Thymus (tissue), 11 donors: ENCODE data around the gene PSMD9. TPM values are rescaled to one million over a fixed set of nuclear protein-coding genes. Genes with fewer than 3 reads are reported as not detected.
"Not testable (repeated sequence)": the region's sequence is repeated elsewhere in the genome, so short reads cannot be mapped to it uniquely, and the experiment has no call there.

Experiments used
- DNase-seq, 9 donors: peaks; one replicate each; pipeline ENCODE4 v3.0.0-alpha.2; 2013; ENCODE audit warnings: low spot score in 9 of 9, low read depth in 6 of 9, missing footprints in 1 of 9
- H3K27ac ChIP-seq, 2 donors: one replicate each; pipeline ENCODE4 v1.5.1; 2013; ENCODE audit warnings: control low read depth in 1 of 2, low read depth in 1 of 2, low read length in 1 of 2, mild to moderate bottlenecking in 1 of 2, moderate library complexity in 1 of 2
- H3K27me3 ChIP-seq, 2 donors: one replicate each; pipeline ENCODE4 v1.5.1; 2013; ENCODE audit warnings: low read length in 1 of 2; ENCODE audit not compliant: control insufficient read depth in 2 of 2, insufficient read depth in 1 of 2
- H3K36me3 ChIP-seq, 2 donors: one replicate each; pipeline ENCODE4 v1.5.1; 2013; ENCODE audit warnings: low read length in 1 of 2, mild to moderate bottlenecking in 1 of 2, moderate library complexity in 1 of 2; ENCODE audit not compliant: control insufficient read depth in 2 of 2, insufficient read depth in 2 of 2
- H3K4me1 ChIP-seq, 2 donors: one replicate each; pipeline ENCODE4 v1.5.1; 2013; ENCODE audit warnings: low read length in 2 of 2; ENCODE audit not compliant: control insufficient read depth in 2 of 2, insufficient read depth in 2 of 2
- H3K4me3 ChIP-seq, 2 donors: one replicate each; pipeline ENCODE4 v1.5.1; 2013; ENCODE audit warnings: low read length in 2 of 2, control low read depth in 1 of 2, mild to moderate bottlenecking in 1 of 2
- H3K9me3 ChIP-seq, 2 donors: one replicate each; pipeline ENCODE4 v1.5.1; 2013; ENCODE audit warnings: low read length in 1 of 2, mild to moderate bottlenecking in 1 of 2; ENCODE audit not compliant: control insufficient read depth in 2 of 2, insufficient read depth in 1 of 2
- WGBS: extraction: QIAGEN DNeasy Blood & Tissue Kit; methylation state at CpG from one replicate; pipeline ENCODE4 v1.1.7; 2013; 5-methylcytosine and 5-hydroxymethylcytosine counted together
- polyA plus RNA-seq: library from polyadenylated mRNA; stranded (reverse); fragments of 200-250 nt; gene quantifications from one replicate; pipeline ENCODE4 v1.2.3, GENCODE V29; 2013
- total RNA-seq: library from RNA; stranded (reverse); fragments of 120-200 nt; gene quantifications from one replicate; pipeline ENCODE4 v1.2.4, GENCODE V29; 2013
- donor health status: healthy.

Gene PSMD9
- total and polyA plus RNA-seq, 2 donors: 51.6 to 70.7 TPM

DNA sequence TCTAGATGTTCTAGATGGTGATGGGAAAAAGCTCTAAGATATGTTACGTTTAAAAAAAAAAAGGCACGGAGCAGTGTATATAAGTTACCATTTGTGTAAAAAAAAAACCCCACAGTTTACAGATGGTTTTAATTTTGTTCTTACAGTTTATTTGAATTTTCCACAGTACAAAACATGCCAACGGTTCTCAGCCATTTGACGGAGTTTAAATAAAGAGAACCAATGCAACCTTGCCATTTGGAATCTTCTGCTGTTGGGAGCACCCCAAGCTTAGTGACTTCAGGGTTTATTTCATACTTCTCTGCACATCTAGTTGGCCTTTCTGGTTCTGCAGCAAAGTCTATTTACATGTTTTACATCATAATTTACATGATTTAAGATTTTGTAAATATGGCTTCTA, 22.3 kb upstream of the PSMD9 start:
- Histone ChIP-seq H3K9me3 (no peaks in the 10 kb centered on the region), H3K4me1 (no peaks in the 10 kb centered on the region), H3K27me3 (no peaks in the 10 kb centered on the region), H3K4me3 (no peak overlapping the region), H3K36me3 (no peaks in the 10 kb centered on the region), H3K27ac (no peak overlapping the region)
- 96% methylated on average over 4 of the region's 4 CpGs for WGBS
- no peak for DNase-seq

GRCh38 chr12:121869229-121869628, 19.4 kb upstream of the PSMD9 start:
- not testable (repeated sequence) for H3K4me3 ChIP-seq, H3K27me3 ChIP-seq, H3K9me3 ChIP-seq, DNase-seq, H3K36me3 ChIP-seq, H3K4me1 ChIP-seq, H3K27ac ChIP-seq
- WGBS: 96% methylated on average over 8 of the region's 8 CpGs

DNA sequence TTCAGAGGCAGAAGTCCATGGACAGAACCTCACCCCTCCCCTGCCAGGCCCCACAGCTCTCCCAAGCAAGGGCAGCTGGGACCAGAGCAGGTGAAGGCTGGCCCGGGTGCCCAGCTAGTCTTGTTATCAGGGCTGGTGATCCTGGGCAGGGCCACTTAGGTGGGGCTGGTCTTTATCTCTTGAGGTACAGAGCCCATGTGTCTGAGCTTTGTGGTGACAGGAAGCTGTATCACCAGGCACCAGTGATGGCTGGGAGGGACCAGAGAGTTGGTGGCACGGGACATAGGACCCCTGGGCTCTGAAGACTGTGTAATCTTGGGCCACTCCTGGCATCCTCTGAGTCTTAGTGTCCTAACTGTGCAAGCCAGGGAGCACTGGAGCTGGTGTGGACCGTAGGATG, 17.1 kb upstream of the PSMD9 start:
- no peak for DNase-seq
- H3K36me3 ChIP-seq: no peaks in the 10 kb centered on the region
- WGBS: 89% methylated on average over 3 of the region's 3 CpGs

GRCh38 chr12:121872546-121873215, 15.9 kb upstream of the PSMD9 start:
- no peaks in the 10 kb centered on the region for H3K4me1 ChIP-seq
- H3K36me3 ChIP-seq: no peaks in the 10 kb centered on the region
- no peak overlapping the region for H3K27ac ChIP-seq
- no peak for DNase-seq
- H3K4me3 ChIP-seq: no peak overlapping the region
- H3K9me3 ChIP-seq: no peaks in the 10 kb centered on the region
- WGBS: 92% methylated on average over 5 of the region's 5 CpGs
- no peaks in the 10 kb centered on the region for H3K27me3 ChIP-seq

More for the DNA sequence above, 17.1 kb upstream of the PSMD9 start:
- no peaks in the 10 kb centered on the region for H3K27me3 ChIP-seq
- H3K4me1 ChIP-seq: no peaks in the 10 kb centered on the region
- H3K9me3 ChIP-seq: no peaks in the 10 kb centered on the region
- no peak overlapping the region for H3K27ac ChIP-seq
- no peak overlapping the region for H3K4me3 ChIP-seq

- no peak for DNase-seq
- H3K36me3 ChIP-seq: no peaks in the 10 kb centered on the region
- no peaks in the 10 kb centered on the region for H3K9me3 ChIP-seq
- over 99% methylated on average over 6 of the region's 6 CpGs for WGBS
- no peak overlapping the region for H3K4me3 ChIP-seq
- H3K27me3 ChIP-seq: no peaks in the 10 kb centered on the region
- no peak overlapping the region for H3K27ac ChIP-seq
- H3K4me1 ChIP-seq: no peaks in the 10 kb centered on the region
Observed at GRCh38 chr12:121873216-121873569, 15.4 kb upstream of the PSMD9 start.

- 93% methylated on average over 6 of the region's 6 CpGs for WGBS
- H3K27ac ChIP-seq: no peak overlapping the region
- no peak for DNase-seq
- no peaks in the 10 kb centered on the region for H3K9me3 ChIP-seq
- H3K4me3 ChIP-seq: no peak overlapping the region
- H3K27me3 ChIP-seq: no peaks in the 10 kb centered on the region
- no peaks in the 10 kb centered on the region for H3K36me3 ChIP-seq
- H3K4me1 ChIP-seq: no peaks in the 10 kb centered on the region
Observed at GRCh38 chr12:121874071-121874470, 14.5 kb upstream of the PSMD9 start.

DNA sequence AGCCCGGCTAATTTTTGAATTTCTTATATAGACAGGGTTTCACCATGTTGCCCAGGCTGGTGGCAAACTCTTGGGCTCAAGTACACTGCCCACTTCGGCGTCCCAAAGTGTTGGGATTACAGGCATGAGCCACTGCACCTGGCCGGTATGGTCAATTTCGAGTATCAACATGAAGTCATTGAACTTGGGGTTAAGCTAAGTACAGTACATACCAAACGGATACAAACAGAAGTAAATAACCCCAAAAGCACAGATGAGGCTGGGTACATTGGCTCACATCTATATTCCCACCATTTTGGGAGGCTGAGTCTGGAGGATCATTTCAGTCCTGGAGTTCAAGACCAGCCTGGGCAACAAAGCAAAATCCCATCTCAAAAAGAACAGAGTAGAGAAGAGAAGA, 13.0 kb upstream of the PSMD9 start:
- Histone ChIP-seq H3K27ac (no peak overlapping the region), H3K36me3 (no peaks in the 10 kb centered on the region), H3K27me3 (no peaks in the 10 kb centered on the region), H3K4me3 (no peak overlapping the region), H3K4me1 (no peaks in the 10 kb centered on the region), H3K9me3 (no peaks in the 10 kb centered on the region)
- no peak for DNase-seq
- WGBS: 97% methylated on average over 6 of the region's 6 CpGs

- not testable (repeated sequence) for H3K4me3 ChIP-seq, H3K9me3 ChIP-seq, H3K4me1 ChIP-seq, DNase-seq, H3K36me3 ChIP-seq, H3K27ac ChIP-seq, H3K27me3 ChIP-seq
- WGBS: 97% methylated on average over 8 of the region's 8 CpGs
Observed at GRCh38 chr12:121876080-121876447, 12.5 kb upstream of the PSMD9 start.

- Histone ChIP-seq H3K36me3 (no peaks in the 10 kb centered on the region), H3K27ac (no peak overlapping the region), H3K4me1 (peaks cover 2 to 3% of the 10 kb centered on the region in 2 donors), H3K9me3 (no peaks in the 10 kb centered on the region), H3K27me3 (peaks cover 2 to 6% of the 10 kb centered on the region in 2 donors), H3K4me3 (no peak overlapping the region)
- no peak for DNase-seq
- WGBS: 93% methylated on average over 4 of the region's 4 CpGs
Observed at GRCh38 chr12:121883315-121883660, 5.3 kb upstream of the PSMD9 start.

DNA sequence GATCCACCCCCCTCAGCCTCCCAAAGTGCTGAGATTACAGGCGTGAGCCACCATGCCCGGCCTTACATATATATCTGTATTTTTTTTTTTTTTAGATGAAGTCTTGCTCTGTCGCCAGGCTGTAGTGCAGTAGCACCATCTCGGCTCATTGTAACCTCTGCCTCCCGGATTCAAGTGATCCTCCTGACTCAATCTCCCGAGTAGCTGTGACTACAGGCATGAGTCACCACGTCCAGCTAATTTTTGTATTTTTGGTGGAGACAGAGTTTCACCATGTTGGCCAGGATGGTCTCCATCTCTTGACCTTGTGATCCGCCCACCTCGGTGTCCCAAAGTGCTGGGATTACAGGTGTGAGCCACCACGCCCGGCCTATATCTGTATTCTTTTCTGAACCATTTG, 3.5 kb upstream of the PSMD9 start:
- peaks cover 13 to 16% of the 10 kb centered on the region in 2 donors for H3K4me1 ChIP-seq
- H3K36me3 ChIP-seq, H3K9me3 ChIP-seq, H3K27me3 ChIP-seq, DNase-seq, H3K27ac ChIP-seq, H3K4me3 ChIP-seq: not testable (repeated sequence)
- 96% methylated on average over 11 of the region's 11 CpGs for WGBS
